ENCODE results near the gene STX1B. TPM values are rescaled to one million over a fixed set of nuclear protein-coding genes. Genes with fewer than 3 reads are reported as not detected.

The STX1B gene
- polyA plus RNA-seq, 1 donor (not counting 4 experiments of a cell fraction or from before 2014, with no cell fraction given): 0.34 TPM

GRCh38 chr16:31029272-31029671, 18.8 kb upstream of the STX1B start:
- peaks cover 7% of the 10 kb centered on the region for H3K4me1 ChIP-seq (ENCODE audit: control insufficient read depth, extremely low read depth, insufficient read depth, low read length)
- no peak overlapping the region for H3K9ac ChIP-seq (ENCODE audit: control insufficient read depth, extremely low read depth, insufficient read depth, low read length)
- H3K79me2 ChIP-seq (ENCODE audit: control insufficient read depth, insufficient read depth, low read length): peaks cover 7% of the 10 kb centered on the region
- no peaks in the 10 kb centered on the region for H3K36me3 ChIP-seq (ENCODE audit: control insufficient read depth in 2 of 2, extremely low read depth in 1 of 2, insufficient read depth in 2 of 2, low read length in 2 of 2)
- no peak for TF ChIP-seq EZH2 (IDR thresholded peaks at IDR 0.05; ENCODE audit: low read length)
- no peak for TF ChIP-seq CTCF (optimal IDR thresholded peaks at IDR 0.05 in 1 of 3, IDR thresholded peaks at IDR 0.05 in 1 of 3, conservative IDR thresholded peaks at IDR 0.05 in 1 of 3; ENCODE audit: extremely low read depth in 1 of 3, insufficient read depth in 2 of 3, low read length in 3 of 3)
- DNase-seq (ENCODE audit: low read depth, low spot score) (no peak), FAIRE-seq (no peak)
- no peaks in the 10 kb centered on the region for H3K9me1 ChIP-seq (ENCODE audit: control insufficient read depth, extremely low read depth, insufficient read depth, low read length)
- no peaks in the 10 kb centered on the region for H3K27me3 ChIP-seq (ENCODE audit: control insufficient read depth, extremely low read depth, insufficient read depth, low read length)
- dilution Hi-C loops (cut with MboI; ENCODE audit: extremely low pct_ligation_motif_present, low sequenced_read_pairs): no loop called here
- H3K4me3 ChIP-seq (ENCODE audit: control insufficient read depth in 2 of 3, extremely low read depth in 1 of 3, insufficient read depth in 2 of 3, low read depth in 1 of 3, low read length in 3 of 3): no peak overlapping the region
- no peak overlapping the region for H2AFZ ChIP-seq (ENCODE audit: control insufficient read depth, low read length)
- H3K27ac ChIP-seq (ENCODE audit: control insufficient read depth, insufficient read depth, low read length): no peak overlapping the region
- no peaks in the 10 kb centered on the region for H3K9me3 ChIP-seq (ENCODE audit: control insufficient read depth, low read depth, low read length)
- no peak overlapping the region for H3K4me2 ChIP-seq (ENCODE audit: control insufficient read depth, extremely low read depth, insufficient read depth, low read depth, low read length)
- H4K20me1 ChIP-seq (ENCODE audit: control insufficient read depth, extremely low read depth, insufficient read depth, low read length): peaks cover 1% of the 10 kb centered on the region

GRCh38 chr16:31025339-31025738, 14.9 kb upstream of the STX1B start:
- no peak overlapping the region for H3K27ac ChIP-seq (ENCODE audit: control insufficient read depth, insufficient read depth, low read length)
- H3K79me2 ChIP-seq (ENCODE audit: control insufficient read depth, insufficient read depth, low read length): no peaks in the 10 kb centered on the region
- DNase-seq (ENCODE audit: low read depth, low spot score) (no peak), FAIRE-seq (no peak)
- TF ChIP-seq EZH2 (IDR thresholded peaks at IDR 0.05; ENCODE audit: low read length) (no peak), CTCF (optimal IDR thresholded peaks at IDR 0.05 in 1 of 3, IDR thresholded peaks at IDR 0.05 in 1 of 3, conservative IDR thresholded peaks at IDR 0.05 in 1 of 3; ENCODE audit: extremely low read depth in 1 of 3, insufficient read depth in 2 of 3, low read length in 3 of 3) (no peak)
- no peak overlapping the region for H2AFZ ChIP-seq (ENCODE audit: control insufficient read depth, low read length)
- dilution Hi-C loops (cut with MboI; ENCODE audit: extremely low pct_ligation_motif_present, low sequenced_read_pairs): no loop called here
- no peak overlapping the region for H3K9ac ChIP-seq (ENCODE audit: control insufficient read depth, extremely low read depth, insufficient read depth, low read length)
- no peak overlapping the region for H3K4me3 ChIP-seq (ENCODE audit: control insufficient read depth in 2 of 3, extremely low read depth in 1 of 3, insufficient read depth in 2 of 3, low read depth in 1 of 3, low read length in 3 of 3)
- H3K27me3 ChIP-seq (ENCODE audit: control insufficient read depth, extremely low read depth, insufficient read depth, low read length): no peaks in the 10 kb centered on the region
- H3K36me3 ChIP-seq (ENCODE audit: control insufficient read depth in 2 of 2, extremely low read depth in 1 of 2, insufficient read depth in 2 of 2, low read length in 2 of 2): no peaks in the 10 kb centered on the region
- H4K20me1 ChIP-seq (ENCODE audit: control insufficient read depth, extremely low read depth, insufficient read depth, low read length): no peaks in the 10 kb centered on the region
- H3K4me2 ChIP-seq (ENCODE audit: control insufficient read depth, extremely low read depth, insufficient read depth, low read depth, low read length): no peak overlapping the region
- no peaks in the 10 kb centered on the region for H3K9me1 ChIP-seq (ENCODE audit: control insufficient read depth, extremely low read depth, insufficient read depth, low read length)
- no peaks in the 10 kb centered on the region for H3K4me1 ChIP-seq (ENCODE audit: control insufficient read depth, extremely low read depth, insufficient read depth, low read length)
- no peaks in the 10 kb centered on the region for H3K9me3 ChIP-seq (ENCODE audit: control insufficient read depth, low read depth, low read length)
